Fibroblast of the aortic adventitia (primary cell): ENCODE measurements around the gene VIT. TPM values are rescaled to one million over a fixed set of nuclear protein-coding genes. Genes with fewer than 3 reads are reported as not detected.
"Not testable (repeated sequence)": the region's sequence is repeated elsewhere in the genome, so short reads cannot be mapped to it uniquely, and the experiment has no call there.

Source experiments
- DNase-seq: peaks from one replicate; pipeline ENCODE4 v3.0.0-alpha.2; 2010; ENCODE audit warnings: low read depth
- H3K4me3 ChIP-seq: 2 replicates; pipeline ENCODE4 v1.5.1; 2011; ENCODE audit warnings: low read depth, mild to moderate bottlenecking, control low read depth, low read length, moderate library complexity
- total RNA-seq: library from RNA; depleted of rRNA; stranded (reverse); fragments of >200 nt; gene quantifications from 2 replicates; pipeline ENCODE4 v1.2.3, GENCODE V29; 2012; ENCODE audit warnings: low replicate concordance
- TF ChIP-seq, protein P1 (sequence below): IDR thresholded peaks from 2 replicates; pipeline ENCODE4 v1.5.1; 2011; ENCODE audit warnings: mild to moderate bottlenecking, low read length, control low read depth, inconsistent platforms; ENCODE audit not compliant: insufficient read depth

VIT gene
- total RNA-seq, 1 donor, result 12.9 TPM

DNA sequence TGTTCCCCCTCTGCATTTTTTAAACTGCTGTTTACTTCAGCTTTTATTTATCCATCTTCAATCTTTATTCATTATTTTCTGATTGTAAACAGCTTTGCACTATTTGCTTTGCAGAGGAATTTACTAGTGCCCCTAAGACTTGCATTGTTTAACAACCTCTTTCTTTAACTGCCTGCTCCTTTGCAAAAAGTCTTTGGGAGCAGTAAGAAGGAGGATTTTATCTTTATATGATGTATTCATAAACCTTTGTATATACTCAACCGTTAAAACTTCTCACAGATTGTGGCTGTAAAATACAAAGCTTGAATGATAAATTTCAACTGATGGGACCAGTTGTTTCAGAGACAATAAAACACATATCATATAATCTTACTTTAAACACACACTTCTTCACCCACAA is 20.1 kb upstream of the VIT start:
- H3K4me3 ChIP-seq, result no peak overlapping the region
- TF ChIP-seq, protein P1, sequence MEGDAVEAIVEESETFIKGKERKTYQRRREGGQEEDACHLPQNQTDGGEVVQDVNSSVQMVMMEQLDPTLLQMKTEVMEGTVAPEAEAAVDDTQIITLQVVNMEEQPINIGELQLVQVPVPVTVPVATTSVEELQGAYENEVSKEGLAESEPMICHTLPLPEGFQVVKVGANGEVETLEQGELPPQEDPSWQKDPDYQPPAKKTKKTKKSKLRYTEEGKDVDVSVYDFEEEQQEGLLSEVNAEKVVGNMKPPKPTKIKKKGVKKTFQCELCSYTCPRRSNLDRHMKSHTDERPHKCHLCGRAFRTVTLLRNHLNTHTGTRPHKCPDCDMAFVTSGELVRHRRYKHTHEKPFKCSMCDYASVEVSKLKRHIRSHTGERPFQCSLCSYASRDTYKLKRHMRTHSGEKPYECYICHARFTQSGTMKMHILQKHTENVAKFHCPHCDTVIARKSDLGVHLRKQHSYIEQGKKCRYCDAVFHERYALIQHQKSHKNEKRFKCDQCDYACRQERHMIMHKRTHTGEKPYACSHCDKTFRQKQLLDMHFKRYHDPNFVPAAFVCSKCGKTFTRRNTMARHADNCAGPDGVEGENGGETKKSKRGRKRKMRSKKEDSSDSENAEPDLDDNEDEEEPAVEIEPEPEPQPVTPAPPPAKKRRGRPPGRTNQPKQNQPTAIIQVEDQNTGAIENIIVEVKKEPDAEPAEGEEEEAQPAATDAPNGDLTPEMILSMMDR, result no peak
- DNase-seq, result no peak

DNA sequence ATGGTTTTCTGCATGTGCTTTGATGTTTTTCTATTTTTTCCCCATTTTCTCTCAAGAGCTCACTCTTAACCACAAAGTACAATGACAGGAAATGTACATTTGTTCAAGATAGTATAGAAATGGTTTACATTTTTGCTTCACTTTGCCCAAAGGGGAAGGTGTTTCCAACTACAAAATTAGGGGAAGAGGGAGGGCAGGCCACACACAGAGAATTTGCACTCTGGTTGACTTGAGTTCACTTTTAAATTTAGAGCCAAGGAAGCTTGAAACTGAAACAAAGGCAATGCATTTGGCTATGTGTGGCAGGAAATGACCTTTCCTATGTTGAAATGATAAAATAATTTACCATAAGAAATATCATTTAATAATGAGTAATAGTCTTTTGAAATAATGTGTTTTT is 19.1 kb upstream of the VIT start:
- DNase-seq, result no peak
- TF ChIP-seq, protein P1, result no peak
- no peak overlapping the region for H3K4me3 ChIP-seq

DNA sequence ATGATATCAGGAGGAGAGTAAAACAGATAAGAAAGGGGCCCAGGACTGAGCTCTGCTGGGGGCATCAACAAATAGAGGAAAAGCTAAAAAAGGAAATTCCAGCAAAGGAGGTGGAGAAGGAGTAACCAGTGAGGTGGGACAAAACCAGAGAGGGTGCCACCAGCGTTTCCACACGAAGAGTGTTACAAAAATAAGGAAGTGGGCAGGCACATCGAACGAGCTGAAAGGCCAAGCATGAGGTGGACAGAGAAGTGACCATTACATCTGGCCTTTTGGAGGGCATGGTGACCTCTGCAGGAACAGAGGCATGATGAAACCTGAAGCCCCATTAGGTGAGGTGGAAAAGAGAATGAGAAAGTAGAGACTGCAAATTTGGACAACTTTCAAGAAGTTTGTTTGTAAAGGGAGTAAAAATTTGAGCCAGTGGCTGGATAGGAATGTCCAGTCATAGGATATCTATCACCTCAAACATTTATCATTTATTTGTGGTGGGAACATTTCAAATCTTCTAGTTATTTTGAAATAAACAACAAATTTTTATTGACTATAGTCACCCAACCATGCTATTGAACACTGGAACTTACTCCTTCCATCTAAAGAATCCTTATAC is 18.4 kb upstream of the VIT start:
- DNase-seq, result no peak
- TF ChIP-seq, protein P1, result no peak
- H3K4me3 ChIP-seq, result no peak overlapping the region

DNA sequence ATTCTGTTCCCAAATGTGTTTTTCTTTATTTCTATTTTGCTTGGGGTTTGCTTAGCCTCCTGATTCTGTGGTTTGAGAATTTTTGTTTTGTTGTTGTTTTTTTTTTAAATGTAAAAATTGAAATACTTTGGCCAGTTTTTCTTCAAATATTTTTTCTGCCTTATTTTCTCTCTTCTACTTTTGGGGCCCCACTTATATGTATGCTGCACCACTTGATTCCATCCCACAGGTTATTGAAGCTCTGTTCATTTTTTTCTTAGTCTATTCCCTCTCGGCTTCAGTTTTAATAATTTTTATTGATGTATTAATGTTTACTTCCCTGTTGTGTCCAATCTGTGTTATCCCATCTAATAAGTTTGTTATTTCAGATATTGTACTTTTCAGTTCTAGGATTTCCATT is 17.7 kb upstream of the VIT start:
- no peak for DNase-seq
- TF ChIP-seq, protein P1, result no peak
- no peak overlapping the region for H3K4me3 ChIP-seq

DNA sequence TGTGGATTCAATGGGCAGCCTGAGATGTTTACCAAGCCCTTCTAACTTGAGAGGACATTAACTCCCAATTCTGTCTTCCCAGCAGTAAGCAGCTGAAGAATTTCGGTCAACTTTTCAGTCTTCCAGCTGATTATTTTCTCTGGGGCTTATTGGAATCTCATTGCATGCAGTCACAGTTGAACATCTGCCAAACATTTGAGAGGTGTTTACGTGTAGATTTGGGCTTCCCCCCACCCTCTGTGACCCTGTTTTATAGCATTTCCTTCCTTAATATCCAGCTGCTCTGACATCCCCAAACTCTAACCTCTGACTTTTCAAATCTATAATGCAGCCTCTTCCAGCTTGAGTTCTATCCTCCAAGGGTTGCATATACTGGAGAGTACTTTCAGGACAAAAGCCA is 16.5 kb upstream of the VIT start:
- TF ChIP-seq, protein P1, result no peak
- no peak for DNase-seq
- no peak overlapping the region for H3K4me3 ChIP-seq

DNA sequence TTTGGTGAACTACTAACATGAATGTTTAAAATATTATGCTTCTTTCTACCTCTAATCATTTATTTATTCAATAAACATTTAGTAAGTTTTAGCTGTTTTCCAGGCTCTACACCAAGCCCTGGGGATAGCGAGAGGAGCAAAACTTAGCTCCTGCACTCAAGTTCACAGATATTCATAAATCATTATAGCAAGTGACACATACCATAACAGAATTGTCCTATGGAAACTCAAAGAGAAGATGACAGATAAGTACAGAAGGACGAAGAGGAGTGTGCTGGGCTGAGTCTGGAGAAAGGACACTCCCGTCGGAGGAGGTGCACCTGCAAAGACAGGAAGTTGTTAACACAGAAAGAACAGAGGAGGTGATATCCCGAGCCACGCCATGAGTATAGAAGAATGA is 13.9 kb upstream of the VIT start:
- TF ChIP-seq, protein P1, result no peak
- H3K4me3 ChIP-seq, result no peak overlapping the region
- no peak for DNase-seq

DNA sequence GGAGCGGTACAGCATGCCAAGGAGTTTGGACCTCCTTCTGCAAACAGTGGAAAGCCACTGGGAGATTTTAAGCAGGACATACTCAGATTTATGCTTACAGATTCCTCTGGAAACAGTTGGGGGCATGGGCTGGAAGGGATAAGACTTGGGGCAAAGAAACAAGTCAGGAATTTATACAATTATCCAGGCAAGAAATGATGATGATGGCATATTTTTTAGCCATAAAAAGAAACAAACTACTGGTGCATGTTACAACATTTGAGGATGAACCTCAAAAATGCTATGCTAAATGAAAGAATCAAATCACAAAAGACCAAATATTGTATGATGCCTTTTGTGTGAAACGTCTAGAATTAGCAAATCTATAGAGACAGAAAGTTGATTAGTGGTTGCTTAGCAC is 13.5 kb upstream of the VIT start:
- TF ChIP-seq, protein P1, result no peak
- DNase-seq, result no peak
- H3K4me3 ChIP-seq, result no peak overlapping the region

DNA sequence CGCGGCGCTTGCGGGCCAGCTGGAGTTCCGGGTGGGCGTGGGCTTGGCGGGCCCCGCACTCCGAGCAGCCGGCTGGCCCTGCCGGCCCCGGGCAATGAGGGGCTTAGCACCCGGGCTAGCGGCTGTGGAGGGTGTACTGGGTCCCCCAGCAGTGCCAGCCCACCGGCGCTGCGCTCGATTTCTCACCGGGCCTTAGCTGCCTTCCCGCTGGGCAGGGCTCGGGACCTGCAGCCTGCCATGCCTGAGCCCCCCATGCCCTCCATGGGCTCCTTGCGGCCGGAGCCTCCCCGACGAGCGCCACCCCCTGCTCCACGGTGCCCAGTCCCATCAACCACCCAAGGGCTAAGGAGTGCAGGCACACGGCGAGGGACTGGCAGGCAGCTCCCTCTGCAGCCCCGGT is 8.2 kb upstream of the VIT start:
- not testable (repeated sequence) for H3K4me3 ChIP-seq, DNase-seq

DNA sequence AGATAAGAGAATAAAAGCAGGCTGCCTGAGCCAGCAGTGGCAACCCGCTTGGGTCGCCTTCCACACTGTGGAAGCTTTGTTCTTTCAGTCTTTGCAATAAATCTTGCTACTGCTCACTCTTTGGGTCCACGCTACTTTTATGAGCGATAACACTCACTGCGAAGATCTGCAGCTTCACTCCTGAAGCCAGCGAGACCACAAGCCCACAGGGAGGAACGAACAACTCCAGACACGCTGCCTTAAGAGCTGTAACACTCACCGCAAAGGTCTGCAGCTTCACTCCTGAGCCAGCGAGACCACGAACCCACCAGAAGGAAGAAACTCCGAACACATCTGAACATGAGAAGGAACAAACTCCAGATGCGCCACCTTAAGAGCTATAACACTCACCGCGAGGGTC is 7.5 kb upstream of the VIT start:
- not testable (repeated sequence) for H3K4me3 ChIP-seq

More for the DNA sequence above, 7.5 kb upstream of the VIT start:
- DNase-seq, result not testable (repeated sequence)
